GM18526 (cell line): ENCODE data around the gene SERPINA3.

ENCODE experiments used
- POLR2A ChIP-seq: IDR thresholded peaks from 3 replicates; pipeline ENCODE4 v1.6.1; 2011; ENCODE audit not compliant: insufficient read length; ENCODE audit errors: extremely low read depth

Gene SERPINA3

GRCh38 chr14:94612174-94612573 is at the start of gene SERPINA3:
SERPINA3 (plus strand) TSS chr14:94612391; CDS start chr14:94614442, 2,051 bp downstream.
- no peak for TF ChIP-seq POLR2A

- TF ChIP-seq POLR2A, result no peak
These were observed 49.0 kb upstream of the SERPINA3 start for GRCh38 chr14:94562941-94563883.

- no peak for TF ChIP-seq POLR2A
These were observed 47.8 kb upstream of the SERPINA3 start for GRCh38 chr14:94564381-94564780.

- TF ChIP-seq POLR2A, result no peak
These were observed 44.0 kb upstream of the SERPINA3 start for GRCh38 chr14:94568186-94568585.

GRCh38 chr14:94569381-94570001 is 42.7 kb upstream of the SERPINA3 start:
- TF ChIP-seq POLR2A, result no peak

GRCh38 chr14:94570002-94570400 is 42.2 kb upstream of the SERPINA3 start:
- TF ChIP-seq POLR2A, result no peak

GRCh38 chr14:94570440-94570839 is 41.8 kb upstream of the SERPINA3 start:
- no peak for TF ChIP-seq POLR2A

GRCh38 chr14:94571395-94571794 is 40.8 kb upstream of the SERPINA3 start:
- TF ChIP-seq POLR2A, result no peak

- TF ChIP-seq POLR2A, result no peak
These were observed 40.2 kb upstream of the SERPINA3 start for GRCh38 chr14:94571950-94572349.

GRCh38 chr14:94572637-94573303 is 39.4 kb upstream of the SERPINA3 start:
- no peak for TF ChIP-seq POLR2A

GRCh38 chr14:94573475-94574277 is 38.5 kb upstream of the SERPINA3 start:
- TF ChIP-seq POLR2A, result no peak

- no peak for TF ChIP-seq POLR2A
These were observed 37.9 kb upstream of the SERPINA3 start for GRCh38 chr14:94574336-94574735.

GRCh38 chr14:94575730-94576585 is 36.2 kb upstream of the SERPINA3 start:
- no peak for TF ChIP-seq POLR2A

GRCh38 chr14:94578712-94579111 is 33.5 kb upstream of the SERPINA3 start:
- no peak for TF ChIP-seq POLR2A
